ENCODE measurements around the gene ST6GALNAC4. TPM values are rescaled to one million over a fixed set of nuclear protein-coding genes. Genes with fewer than 3 reads are reported as not detected.

ST6GALNAC4 gene
- total and polyA plus RNA-seq, 2 donors (not counting 1 experiment from before 2014, with no cell fraction given) = 80.5 to 199 TPM

GRCh38 chr9:127873223-127873691 lies 43.6 kb downstream of the ST6GALNAC4 start:
- no peak overlapping the region for H2AFZ ChIP-seq (ENCODE audit: insufficient read depth, low read depth, low read length, poor library complexity, severe bottlenecking)
- DNase-seq (no peak), ATAC-seq (ENCODE audit: low read depth) (no peak)
- Mint-ChIP-seq H3K4me3 (no peak overlapping the region), H3K27ac (no peak overlapping the region), H3K4me1 (peaks cover 12% of the 10 kb centered on the region), H3K27me3 (no peaks in the 10 kb centered on the region), H3K9me3 (ENCODE audit: insufficient read depth) (no peaks in the 10 kb centered on the region)
- H3K27ac ChIP-seq (ENCODE audit: low read length in 2 of 2) = no peak overlapping the region
- no peak overlapping the region for H3K4me3 ChIP-seq (ENCODE audit: control extremely low read depth in 1 of 5, extremely low read depth in 1 of 5, insufficient read depth in 1 of 5, low read depth in 2 of 5, low read length in 4 of 5)
- H3K9ac ChIP-seq (ENCODE audit: low read length) = no peak overlapping the region
- H3K4me2 ChIP-seq (replicated peaks; ENCODE audit: low read depth, low read length, poor library complexity, severe bottlenecking) = no peak overlapping the region
- peaks cover 4% of the 10 kb centered on the region for H3K79me2 ChIP-seq (ENCODE audit: control insufficient read depth, insufficient read depth, low read length)
- peaks cover 14 to 20% of the 10 kb centered on the region in 2 donors for H3K4me1 ChIP-seq (ENCODE audit: control insufficient read depth in 2 of 2, insufficient read depth in 2 of 2, low read length in 2 of 2)
- ChIA-PET CTCF (interaction anchor here (0.6 to 13.7 kb wide), 4 partner anchors 10 to 385 kb away, joined by 3 to 237 read pairs (median 56); partner anchors contain the start of genes ST6GALNAC4 and TOR2A), POLR2A (no interaction called here)
- 87% methylated on average over 18 of the region's 19 CpGs for WGBS (ENCODE audit: insufficient coverage)
- intact Hi-C loops (cut with micrococcal nuclease) = no loop called here
- TF ChIP-seq EZH2 (IDR thresholded peaks at IDR 0.05; ENCODE audit: borderline replicate concordance, insufficient read depth, low read depth, low read length, poor library complexity, severe bottlenecking) (no peak), CTCF (IDR thresholded peaks at IDR 0.05) (no peak)
- H3K9me3 ChIP-seq (ENCODE audit: control extremely low read depth in 1 of 3, control insufficient read depth in 2 of 3, insufficient read depth in 1 of 3, low read length in 2 of 3) = no peaks in the 10 kb centered on the region
- no peaks in the 10 kb centered on the region for H3K36me3 ChIP-seq (replicated peaks in 1 of 2; ENCODE audit: control extremely low read depth in 1 of 2, control insufficient read depth in 1 of 2, extremely low read depth in 1 of 2, insufficient read depth in 2 of 2, low read length in 1 of 2)
- H3K27me3 ChIP-seq (replicated peaks in 1 of 4; ENCODE audit: control extremely low read depth in 1 of 4, control insufficient read depth in 3 of 4, insufficient read depth in 4 of 4, low read length in 3 of 4) = peaks cover 0 to 12% (median 3%) of the 10 kb centered on the region in 4 experiments
- no peaks in the 10 kb centered on the region for H4K20me1 ChIP-seq (ENCODE audit: control insufficient read depth, insufficient read depth, low read length, poor library complexity, severe bottlenecking)

GRCh38 chr9:127872369-127873222 lies 44.2 kb downstream of the ST6GALNAC4 start:
- H3K79me2 ChIP-seq (ENCODE audit: control insufficient read depth, insufficient read depth, low read length) = peaks cover 4% of the 10 kb centered on the region
- H3K27me3 ChIP-seq (replicated peaks in 1 of 4; ENCODE audit: control extremely low read depth in 1 of 4, control insufficient read depth in 3 of 4, insufficient read depth in 4 of 4, low read length in 3 of 4) = peaks cover 0 to 12% (median 3%) of the 10 kb centered on the region in 4 experiments
- peaks cover 9 to 14% of the 10 kb centered on the region in 2 donors for H3K4me1 ChIP-seq (ENCODE audit: control insufficient read depth in 2 of 2, insufficient read depth in 2 of 2, low read length in 2 of 2)
- no peaks in the 10 kb centered on the region for H3K9me3 ChIP-seq (ENCODE audit: control extremely low read depth in 1 of 3, control insufficient read depth in 2 of 3, insufficient read depth in 1 of 3, low read length in 2 of 3)
- H2AFZ ChIP-seq (ENCODE audit: insufficient read depth, low read depth, low read length, poor library complexity, severe bottlenecking) = no peak overlapping the region
- intact Hi-C loops (cut with micrococcal nuclease) = no loop called here
- DNase-seq = no peak
- peaks cover 7% of the 10 kb centered on the region for H3K4me1 Mint-ChIP-seq
- H3K27ac ChIP-seq (ENCODE audit: low read length in 2 of 2) = no peak overlapping the region
- H3K4me3 ChIP-seq (ENCODE audit: control extremely low read depth in 1 of 5, extremely low read depth in 1 of 5, insufficient read depth in 1 of 5, low read depth in 2 of 5, low read length in 4 of 5) = no peak overlapping the region
- no peaks in the 10 kb centered on the region for H4K20me1 ChIP-seq (ENCODE audit: control insufficient read depth, insufficient read depth, low read length, poor library complexity, severe bottlenecking)
- ATAC-seq (ENCODE audit: low read depth) = no peak
- no peak overlapping the region for H3K27ac Mint-ChIP-seq
- 96% methylated on average over 18 of the region's 20 CpGs for WGBS (ENCODE audit: insufficient coverage)
- no peak for TF ChIP-seq CTCF (IDR thresholded peaks at IDR 0.05)
- no peak for TF ChIP-seq EZH2 (IDR thresholded peaks at IDR 0.05; ENCODE audit: borderline replicate concordance, insufficient read depth, low read depth, low read length, poor library complexity, severe bottlenecking)
- H3K9ac ChIP-seq (ENCODE audit: low read length) = no peak overlapping the region
- H3K36me3 ChIP-seq (replicated peaks in 1 of 2; ENCODE audit: control extremely low read depth in 1 of 2, control insufficient read depth in 1 of 2, extremely low read depth in 1 of 2, insufficient read depth in 2 of 2, low read length in 1 of 2) = no peaks in the 10 kb centered on the region
- no peaks in the 10 kb centered on the region for H3K27me3 Mint-ChIP-seq
- no peak overlapping the region for H3K4me3 Mint-ChIP-seq
- ChIA-PET POLR2A (interaction anchor here (0.7 kb wide), 1 partner anchor 44 kb away, joined by 3 read pairs; the partner anchor contains the start of gene ST6GALNAC4), CTCF (interaction anchor here (0.6 to 13.7 kb wide), 5 partner anchors 9 to 384 kb away, joined by 3 to 237 read pairs (median 4); partner anchors contain the start of genes ST6GALNAC4 and TOR2A)
- H3K9me3 Mint-ChIP-seq (ENCODE audit: insufficient read depth) = no peaks in the 10 kb centered on the region
- H3K4me2 ChIP-seq (replicated peaks; ENCODE audit: low read depth, low read length, poor library complexity, severe bottlenecking) = no peak overlapping the region

Measured in B cell (primary cell).